GM18861 (cell line): ENCODE measurements around the gene PRRT4.

Experiments used
- ATAC-seq: cut with Tn5 transposase; IDR thresholded peaks from one replicate; pipeline ENCODE4 v1.9.1; 2021; ENCODE audit not compliant: unreplicated experiment

Gene PRRT4

DNA sequence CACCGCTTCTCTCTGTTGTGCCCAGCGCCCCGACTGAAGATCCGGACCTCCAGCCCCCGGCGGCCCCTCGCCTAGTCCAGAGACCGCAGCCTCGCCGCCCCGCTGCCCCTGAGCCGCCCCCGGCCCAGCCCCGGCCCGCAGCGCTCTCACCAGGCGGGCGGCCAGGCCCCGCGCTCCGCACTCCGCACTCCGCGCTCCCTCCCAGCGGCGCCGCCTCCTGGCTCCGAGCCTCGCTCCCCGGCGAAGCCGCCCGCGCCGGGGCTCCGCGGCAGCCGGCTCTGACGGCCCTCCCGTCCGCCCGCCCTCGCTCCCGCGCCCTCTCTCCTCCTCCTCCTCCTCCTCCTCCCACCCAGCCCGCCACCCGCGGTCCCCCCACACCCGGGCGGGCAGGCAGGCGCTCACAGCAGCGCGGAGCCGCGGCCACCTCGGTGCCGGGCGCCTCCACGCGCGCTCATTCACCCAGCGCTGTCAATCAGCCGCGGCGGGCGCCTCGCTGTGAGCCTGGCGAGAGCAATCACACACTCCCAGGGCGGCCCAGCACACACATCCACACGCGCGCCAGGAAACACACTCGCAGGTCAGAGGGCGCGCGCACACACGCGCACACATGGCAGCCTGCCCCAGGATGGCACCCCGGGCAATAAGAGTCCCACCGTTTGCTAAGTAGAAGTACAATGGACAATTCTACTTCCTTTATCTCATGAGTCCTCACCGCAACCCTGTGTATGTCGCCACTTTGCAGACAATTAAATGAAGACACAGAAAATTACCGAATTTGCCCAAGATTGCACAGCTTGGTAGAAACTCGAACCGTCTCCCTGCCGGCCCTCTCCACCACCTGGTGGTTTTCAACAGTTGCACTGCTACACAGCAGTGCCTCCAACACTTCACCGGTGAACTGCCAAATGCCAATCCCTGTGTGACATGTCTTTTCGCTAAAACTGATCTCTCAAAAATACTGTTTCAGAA lies at the start of gene PRRT4:
Gene PRRT4, minus strand, starts transcription at position 280 of the 969 bp plus-strand sequence.
- no peak for ATAC-seq

DNA sequence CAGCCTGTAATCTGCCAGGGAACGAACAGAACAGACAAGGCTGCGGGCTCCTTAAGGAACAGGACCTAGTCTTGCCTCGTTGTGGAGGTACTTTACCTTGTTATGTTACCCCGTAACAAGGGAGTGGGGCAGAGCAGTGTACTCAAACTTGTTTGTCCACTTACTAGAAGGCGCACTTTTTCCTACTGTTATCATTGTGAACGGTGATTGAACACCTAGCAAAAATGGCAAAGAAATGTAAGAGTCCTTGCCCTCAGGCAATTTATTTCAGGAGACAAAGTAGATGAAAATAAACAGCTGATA lies 48.9 kb upstream of the PRRT4 start:
- no peak for ATAC-seq

DNA sequence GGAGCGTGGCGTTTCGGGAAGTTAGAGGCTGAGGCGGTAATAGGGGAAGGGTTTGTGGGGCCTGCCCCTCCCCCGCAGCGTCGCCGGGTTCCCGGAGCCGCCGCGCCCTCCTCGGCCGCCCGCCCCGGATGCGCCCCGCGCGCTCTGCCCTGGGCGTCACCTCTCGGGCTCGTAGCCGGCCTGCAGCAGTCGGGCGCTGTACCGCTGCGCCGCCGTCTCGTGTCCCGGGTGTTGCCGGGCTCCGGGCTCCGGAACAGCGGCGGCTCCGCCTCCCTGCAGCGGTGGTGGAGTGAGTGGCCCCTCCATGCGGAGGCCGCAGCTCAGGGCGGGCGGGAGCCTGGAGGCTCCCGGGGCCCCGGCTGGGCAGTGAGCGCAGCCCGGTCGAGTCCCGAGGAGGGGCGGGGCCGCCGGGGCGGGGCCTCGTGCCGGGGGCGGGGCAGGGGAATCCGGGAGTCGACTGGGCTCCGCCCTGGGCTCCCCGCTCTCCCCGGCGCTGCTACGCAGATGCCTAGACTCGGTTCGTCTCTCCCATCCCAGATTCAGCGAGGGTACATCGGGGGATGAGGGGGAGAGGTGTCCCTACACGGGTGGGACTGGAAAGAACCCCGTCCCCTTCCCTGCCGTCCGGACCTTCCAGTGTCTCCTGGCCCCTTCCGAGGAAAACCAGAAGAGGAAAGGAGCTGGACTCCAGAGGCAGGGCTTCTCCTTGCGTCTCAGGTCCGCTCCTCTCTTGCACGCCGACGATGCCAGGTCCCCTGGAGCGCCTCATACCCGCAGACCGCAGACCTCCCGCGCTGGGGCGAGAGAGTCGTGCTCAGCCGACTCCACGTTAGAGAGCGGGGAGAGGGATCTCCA lies 48.3 kb upstream of the PRRT4 start, which contains the start of gene IMPDH1:
Gene IMPDH1, minus strand, starts transcription at position 387 of the 855 bp plus-strand sequence. Its CDS starts 81 bp downstream, at position 306.
- ATAC-seq = peak; percentile 78

DNA sequence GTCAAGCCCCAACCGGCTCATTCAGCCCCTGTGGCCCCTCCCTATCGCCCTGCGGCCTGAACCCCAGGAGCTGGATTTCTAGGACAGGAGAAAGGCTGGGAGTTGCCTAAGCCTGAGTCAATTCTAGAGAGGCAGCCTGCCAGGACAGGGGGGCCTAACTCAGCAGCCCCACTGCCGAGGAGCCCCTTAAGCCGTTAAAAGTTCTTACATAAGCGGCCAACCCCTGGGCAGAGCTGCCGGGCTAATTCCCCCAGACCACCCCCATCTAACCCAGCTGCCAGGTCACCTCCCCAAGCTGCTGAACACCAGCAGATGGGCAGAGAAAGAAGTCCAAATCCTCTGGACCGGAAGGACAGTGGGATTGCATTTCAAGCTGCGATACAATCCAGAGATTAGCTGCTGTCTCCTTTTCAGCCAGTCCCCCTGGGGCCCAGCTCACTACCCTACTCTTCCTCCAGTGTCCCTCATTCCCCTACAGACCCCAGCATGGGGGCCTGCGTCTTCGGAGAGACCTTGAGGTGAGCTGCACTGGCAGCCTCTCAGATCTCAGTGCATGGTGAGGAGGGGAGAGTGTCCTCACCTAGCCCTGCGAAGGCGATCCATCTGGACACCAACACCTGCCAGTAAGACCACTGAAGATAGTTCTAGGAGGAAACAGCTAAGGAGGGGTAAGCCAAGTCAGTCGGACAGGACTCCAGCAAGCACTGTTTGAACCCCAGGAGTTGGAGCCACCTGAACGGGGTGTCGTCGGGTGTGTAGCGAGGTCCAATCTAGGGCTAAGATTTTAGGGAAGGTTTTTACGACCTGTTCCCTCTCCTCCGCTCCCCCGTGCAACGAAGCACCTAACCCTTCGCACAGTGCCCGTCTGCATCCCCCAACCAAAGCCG lies 47.5 kb upstream of the PRRT4 start:
- no peak for ATAC-seq

DNA sequence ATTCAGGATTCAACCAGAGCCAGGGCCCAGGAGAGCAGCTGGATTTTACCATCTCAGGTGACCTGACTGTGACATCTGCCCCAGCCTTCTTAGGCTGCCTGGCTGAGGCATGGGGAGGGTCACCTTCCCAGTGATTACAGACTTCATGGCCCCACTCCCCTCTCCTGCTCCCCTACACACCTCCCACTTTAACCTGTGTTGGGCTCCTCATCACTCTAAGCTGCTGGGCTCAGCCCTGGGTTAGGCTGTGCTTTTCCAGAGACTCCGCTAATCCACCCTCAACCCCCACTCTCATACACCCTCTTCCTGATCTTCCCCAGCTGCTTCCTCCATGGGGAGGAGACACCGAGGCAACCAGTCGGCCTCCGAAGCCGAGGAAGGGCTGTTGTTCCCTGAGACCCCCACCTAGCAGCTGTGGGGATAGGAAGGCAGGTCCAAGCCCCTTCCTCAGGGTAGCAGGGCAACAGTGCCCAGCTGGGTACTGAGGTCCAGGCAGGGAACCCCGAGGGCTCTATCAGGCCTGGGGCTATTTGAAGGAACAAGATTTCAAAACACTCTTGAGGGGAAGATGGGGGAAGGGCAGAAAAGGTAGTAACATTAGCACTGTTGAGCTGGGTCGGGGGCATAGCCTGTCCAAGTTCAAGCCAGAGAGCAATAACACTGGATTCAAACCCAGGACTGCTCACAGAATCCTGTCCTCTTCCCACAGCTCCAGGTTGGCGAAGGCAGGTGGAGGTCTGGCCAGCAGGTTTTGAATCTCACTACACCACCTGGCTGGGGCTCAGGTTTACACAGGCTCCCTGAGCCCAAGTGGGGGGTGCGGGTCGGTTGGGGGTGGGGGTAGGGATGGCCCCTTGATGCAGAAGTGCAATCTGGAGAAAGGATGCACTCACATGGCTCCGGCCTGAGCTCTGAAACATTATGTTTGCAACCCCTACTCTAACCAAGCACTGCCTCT lies 46.5 kb upstream of the PRRT4 start:
- no peak for ATAC-seq

DNA sequence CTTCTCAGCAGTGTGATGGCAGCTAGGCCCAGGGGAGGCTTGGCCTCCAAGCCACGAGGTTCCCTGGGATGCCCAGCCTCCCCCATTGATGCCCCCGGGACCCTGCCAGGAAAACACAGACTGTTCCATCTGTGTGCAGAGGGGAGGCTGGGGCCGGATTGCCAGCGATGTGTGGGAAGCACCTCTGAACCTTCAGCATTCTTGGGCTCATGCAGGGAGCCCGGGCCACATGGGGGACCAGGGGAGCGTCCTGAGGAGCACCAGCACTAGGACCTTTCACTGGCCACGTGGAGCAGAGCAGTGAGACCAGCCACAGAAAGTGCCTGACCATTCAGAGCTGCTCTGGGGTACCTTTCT lies 45.7 kb upstream of the PRRT4 start:
- no peak for ATAC-seq

DNA sequence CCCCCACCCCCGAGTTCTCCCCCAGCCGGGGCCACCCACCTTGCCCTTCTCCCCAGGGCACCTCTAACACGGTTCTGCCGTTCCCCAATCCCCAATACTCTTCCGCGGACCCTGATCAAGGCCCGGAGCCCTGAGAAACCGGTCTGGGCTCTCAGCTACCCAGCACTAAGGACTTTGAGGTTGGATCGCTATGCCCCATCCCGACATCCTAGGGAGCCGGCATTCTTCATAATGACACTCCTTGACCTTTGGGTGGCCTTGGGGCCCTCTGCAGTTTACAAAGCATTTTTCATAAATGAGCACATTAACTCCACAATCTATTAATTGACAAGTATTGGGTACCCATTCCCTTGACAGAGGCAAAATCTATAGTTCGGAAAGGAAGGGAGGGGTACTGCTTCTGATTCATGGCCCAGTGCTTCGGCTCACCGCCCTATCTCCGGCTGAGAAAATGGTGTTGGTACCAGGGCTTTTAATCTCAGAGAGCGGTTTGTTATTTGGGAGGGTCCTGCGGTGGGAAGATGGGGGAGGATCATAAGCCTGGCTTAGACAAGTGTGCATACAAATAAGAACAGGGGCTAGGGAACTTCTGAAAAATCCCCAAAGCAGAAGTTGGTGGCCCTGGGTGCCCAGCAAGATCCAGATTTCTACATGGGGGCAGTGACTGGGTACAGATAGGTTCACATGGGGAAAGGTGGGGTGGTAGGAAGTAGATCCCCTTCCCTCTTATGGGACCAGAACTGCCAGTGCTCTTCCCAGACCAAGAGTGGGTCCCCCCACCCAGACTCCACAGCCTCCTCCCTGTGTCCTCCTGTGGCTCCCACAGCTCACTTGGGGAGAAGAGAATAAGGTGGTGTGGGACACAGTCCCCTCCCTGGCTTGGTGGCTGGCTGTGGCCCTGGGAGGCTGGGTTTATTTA lies 45.1 kb upstream of the PRRT4 start:
- ATAC-seq = no peak

DNA sequence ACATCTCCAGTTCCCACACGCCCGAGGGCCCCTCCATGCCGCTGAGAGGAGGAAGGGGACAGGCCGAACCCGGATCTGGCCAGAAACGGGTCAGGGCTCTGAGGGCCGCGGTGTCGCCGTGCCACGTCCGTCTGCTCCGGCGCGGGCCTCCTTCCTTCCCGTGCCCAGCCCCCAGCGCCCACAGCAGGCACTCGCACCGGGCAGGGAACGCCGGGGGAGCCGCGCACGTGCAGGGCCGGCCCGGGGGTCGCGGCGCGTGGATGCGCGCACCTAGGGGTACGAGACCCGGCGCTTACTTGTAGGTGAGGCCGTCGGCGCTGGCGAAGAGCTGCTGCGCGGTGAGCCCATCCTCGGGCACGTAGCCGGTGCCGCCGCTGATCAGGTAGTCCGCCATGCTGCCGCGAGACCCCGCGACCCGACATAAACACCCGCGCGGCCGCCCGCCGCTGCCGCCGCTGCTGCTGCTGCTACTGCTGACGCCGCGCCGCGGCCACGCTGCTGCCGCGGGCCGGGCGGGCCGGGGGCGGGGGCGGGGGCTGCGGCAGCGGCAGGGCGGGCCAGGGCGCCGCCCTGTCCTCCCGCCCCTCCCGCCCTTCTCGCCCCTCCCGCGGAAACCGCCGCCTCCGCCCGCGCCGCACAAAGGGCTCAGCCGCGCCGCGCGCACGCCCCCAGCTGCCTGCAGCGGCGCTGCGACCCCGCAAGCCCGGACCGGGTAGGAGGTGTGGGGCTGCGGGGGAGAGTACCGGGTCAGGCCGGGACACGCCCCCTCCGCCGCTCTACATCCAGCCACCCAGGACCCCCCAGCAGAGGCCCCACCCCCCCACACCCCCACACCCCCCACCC lies 44.2 kb upstream of the PRRT4 start:
- ATAC-seq = no peak

DNA sequence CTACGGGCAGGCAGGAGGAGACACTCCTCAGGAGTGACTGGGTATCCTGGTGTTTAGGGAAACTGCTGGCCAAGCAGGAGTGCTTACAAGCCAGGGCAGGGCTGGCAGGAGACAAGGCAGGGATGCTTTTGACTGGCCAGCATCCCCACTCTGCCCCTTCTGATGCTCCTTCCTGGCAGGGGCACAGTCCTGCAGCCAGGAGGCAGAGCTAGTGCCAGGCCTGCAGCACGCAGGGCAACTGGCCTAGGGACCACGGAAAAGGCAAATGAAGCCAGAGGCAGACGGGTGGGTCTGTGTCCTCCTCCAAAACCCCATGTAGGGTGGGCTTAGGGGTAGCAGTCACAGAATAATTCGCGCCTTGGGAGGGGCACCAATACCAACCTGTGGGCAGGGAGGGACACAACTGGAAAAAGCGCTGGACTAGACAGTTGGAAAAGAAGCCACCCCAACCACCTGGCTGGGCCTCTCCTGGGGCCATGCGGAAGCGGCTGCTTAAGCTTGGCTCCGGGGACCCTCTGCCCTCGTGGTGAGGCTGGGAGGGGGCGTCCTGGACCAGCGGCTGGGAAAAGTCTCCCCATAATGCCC lies 43.5 kb upstream of the PRRT4 start:
- ATAC-seq = no peak

DNA sequence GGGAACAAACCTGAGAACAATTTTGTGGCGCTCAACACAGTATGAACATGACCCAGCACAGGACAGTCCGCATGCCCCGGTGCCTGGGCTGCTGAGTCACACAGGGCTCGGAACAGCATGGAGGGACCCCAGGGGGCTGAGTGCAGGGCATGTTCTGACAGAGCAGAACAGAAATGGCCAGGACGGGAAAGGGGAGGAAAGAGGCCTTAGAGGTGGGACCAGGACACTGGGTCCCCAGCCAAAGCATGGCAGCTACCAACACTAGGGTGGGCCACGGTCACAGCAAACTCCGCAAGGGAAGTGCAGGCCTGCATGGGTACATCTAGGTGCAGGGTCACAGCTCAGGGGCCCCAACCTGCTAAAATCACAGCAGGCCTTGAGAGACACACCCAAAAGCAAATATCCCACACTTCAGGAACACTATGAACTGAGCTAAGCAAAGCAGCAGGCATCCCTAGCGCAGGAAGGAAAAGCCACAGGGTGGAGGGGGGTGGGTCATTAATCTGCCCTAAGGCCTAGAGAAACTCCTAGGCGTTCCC lies 42.7 kb upstream of the PRRT4 start:
- no peak for ATAC-seq

DNA sequence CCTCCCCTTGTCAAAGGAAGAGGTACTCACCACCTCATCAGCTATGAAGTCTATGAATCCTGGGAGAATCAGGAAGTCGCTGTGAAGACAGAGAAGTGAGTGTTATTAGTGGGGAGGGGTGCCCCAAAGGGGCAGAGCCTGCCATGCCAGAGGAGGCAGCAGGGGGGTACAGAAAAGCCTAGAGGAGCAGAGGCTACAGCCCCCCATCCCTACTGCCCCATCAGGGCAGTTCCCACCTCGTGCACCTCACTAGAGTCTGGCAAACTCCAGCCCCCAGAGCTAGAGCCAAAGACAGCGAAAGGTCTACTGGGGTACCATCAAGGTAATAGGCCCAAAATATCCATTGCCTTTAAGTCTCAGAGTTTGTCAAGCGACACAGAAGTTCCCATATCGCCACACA lies 42.2 kb upstream of the PRRT4 start:
- no peak for ATAC-seq

DNA sequence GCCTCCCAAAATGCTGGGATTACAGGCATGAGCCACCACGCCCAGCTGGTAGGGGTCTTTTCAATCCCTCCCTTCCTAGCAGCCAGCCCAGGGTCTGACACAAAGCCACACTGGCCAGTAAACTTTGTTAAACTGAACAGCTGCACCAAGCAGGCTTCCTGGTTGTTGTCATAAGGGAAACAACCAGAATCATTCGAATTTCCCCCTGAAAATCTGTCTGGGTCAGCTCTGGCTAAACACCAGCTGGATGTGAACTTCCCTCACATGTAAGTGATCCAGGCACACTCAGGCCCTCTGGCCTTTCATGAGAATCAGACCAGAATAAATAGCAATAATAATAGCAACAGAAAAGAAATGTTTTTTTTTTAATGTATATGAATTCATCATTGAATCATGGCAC lies 40.9 kb upstream of the PRRT4 start:
- ATAC-seq = no peak

DNA sequence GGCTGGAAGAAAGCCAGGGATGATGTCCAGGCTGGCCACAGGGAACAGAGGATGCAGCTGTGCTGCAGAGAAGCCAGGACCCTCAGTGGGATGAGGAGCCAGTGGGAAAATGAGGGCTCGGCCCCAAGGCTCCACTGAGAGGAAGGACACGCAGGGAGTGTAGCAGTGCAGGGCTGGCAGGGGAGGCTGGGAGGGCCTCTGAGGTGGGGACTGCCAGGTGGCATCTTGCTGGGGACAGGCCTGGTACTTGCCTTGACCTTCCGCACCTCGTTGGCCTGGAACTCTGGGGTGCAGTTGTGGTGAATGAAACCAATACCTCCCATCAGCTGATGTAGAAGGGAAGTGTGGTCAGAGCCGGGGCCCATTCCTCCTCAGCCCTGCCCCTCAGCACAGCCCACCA lies 39.1 kb upstream of the PRRT4 start:
- no peak for ATAC-seq

DNA sequence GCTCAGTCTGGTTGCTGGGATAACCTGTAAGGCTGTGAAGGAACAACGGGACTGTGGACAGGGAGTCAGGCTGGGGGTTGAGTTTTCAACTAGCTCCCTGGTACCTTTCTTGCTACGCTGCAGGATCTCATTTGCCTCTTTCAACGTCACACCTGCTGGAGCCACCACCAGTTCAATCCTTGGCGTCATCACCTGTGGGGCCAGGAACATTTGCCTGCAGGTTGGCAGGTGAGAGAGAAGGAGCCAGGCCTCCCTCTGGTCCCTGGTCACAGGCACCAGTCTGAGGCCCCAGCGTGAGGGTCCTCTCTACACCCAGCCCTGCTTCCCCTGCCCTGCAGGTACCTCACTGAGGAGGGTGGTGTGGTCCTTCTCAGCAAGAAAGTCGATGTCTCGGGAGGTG lies 38.5 kb upstream of the PRRT4 start:
- no peak for ATAC-seq

DNA sequence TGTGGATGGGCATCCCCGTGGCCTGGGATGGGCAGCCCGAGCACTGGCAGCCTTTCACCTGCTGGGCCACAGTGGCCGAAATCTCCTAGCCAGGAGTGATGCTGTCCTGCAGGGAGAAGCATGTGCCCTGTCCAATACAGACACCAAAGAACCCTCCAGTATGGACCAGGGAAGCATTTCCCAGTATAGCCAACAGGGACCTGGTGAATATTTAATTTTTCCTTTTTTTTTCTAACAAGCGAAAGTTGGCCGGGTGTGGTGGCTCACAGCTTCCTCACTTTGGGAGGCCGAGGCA lies 37.3 kb upstream of the PRRT4 start:
- no peak for ATAC-seq

DNA sequence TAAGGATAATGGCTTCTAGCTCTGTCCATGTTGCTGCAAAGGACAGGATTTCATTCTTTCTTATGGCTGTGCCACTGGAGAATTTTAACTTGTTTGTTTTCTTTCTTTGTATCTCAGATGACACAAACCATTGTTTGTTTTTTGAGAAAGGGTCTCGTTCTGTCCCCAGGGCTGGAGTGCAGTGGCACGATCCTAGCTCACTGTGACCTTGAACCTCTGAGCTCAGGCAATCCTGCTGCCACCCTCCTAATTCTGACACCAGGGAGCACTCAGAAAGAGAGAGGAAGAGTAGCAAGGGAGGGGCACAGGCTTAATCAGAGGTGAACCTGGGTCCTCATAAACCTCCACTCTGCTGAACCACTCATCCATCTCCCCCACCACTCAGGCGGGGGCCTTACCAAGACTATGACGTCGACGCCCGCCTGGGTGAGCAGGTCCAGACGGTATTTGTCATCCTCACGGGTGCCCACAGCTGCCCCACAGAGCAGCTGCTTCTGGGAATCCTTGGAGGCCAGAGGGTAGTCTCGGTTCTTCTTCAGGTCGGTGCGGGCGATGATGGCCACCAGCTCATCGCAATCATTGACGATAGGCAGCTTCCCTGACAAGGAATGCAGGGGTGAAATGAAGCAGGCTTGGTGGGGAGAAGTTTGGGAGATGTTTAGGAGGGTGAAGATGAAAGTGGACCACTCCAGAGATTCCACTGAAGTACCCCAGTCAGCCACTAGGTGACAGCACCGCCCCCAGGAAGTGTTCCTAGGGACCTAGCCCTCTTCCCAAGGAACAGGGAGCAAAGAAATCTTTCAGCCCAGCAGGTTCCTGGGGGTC lies 36.7 kb upstream of the PRRT4 start:
- no peak for ATAC-seq

DNA sequence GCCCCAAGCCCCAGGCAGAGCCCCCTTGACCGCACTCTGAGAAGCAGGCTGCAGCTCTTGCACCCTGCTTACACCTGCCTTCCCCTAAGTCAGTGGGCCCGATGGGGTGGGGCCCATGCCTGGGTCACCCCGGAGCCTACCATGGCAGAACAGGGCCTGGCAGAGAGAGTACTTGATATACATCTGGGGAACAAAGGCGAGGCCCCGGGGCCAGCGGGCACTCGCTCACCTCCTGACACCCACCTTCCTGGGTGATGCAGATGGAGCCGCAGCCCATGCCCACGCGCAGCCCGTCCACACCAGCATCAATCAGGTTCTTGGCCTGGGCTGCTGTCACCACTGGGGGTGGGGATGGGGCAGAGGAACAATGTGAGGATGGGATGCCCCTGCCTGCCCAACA lies 34.9 kb upstream of the PRRT4 start:
- no peak for ATAC-seq
